B cell (primary cell): ENCODE measurements around the gene DHX36.

ENCODE experiments used
- CTCF ChIP-seq: fragments of 200-600 bp; IDR thresholded peaks from one replicate; pipeline ENCODE4 v1.8.0; 2022; ENCODE audit warnings: antibody characterized with exemption, mild to moderate bottlenecking
- EZH2 ChIP-seq: IDR thresholded peaks from 2 replicates; pipeline ENCODE4 v1.6.1; 2012; ENCODE audit warnings: borderline replicate concordance, low read depth, mild to moderate bottlenecking, moderate library complexity, low read length; ENCODE audit not compliant: insufficient read depth, poor library complexity, severe bottlenecking

- TF ChIP-seq CTCF = no peak
- no peak for TF ChIP-seq EZH2
These were observed 19.4 kb downstream of the DHX36 start for GRCh38 chr3:154304936-154305335.
